Measurements from ENCODE around the gene ADAR. TPM values are rescaled to one million over a fixed set of nuclear protein-coding genes. Genes with fewer than 3 reads are reported as not detected.

ADAR gene
- total and polyA plus RNA-seq, 2 experiments from 2014 or later, result 61.3 to 71.3 TPM

DNA sequence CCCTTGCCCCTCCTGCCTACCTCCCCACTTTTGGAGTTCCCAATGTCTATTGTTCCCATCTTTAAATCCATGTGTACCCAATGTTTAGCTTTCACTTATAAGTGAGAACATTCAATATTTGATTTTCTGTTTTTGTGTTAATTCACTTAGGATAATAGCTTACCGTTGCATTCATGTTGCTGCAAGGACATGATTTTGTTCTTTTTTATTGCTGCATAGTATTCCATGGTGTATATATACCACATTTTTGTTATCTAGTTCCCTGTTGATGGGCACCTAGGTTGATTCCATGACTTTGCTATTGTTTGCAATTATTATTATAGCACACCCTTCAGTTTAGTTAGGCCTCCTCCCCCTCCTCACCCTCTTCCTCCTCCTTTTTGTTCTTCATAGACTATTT lies 33.5 kb upstream of the ADAR start:
- TF ChIP-seq EZH2phosphoT487 (IDR thresholded peaks at IDR 0.05; ENCODE audit: insufficient read depth, low read depth) (no peak), EZH2 (IDR thresholded peaks at IDR 0.05; ENCODE audit: insufficient read depth, poor library complexity, severe bottlenecking) (no peak)
- no peaks in the 10 kb centered on the region for H3F3A ChIP-seq (ENCODE audit: insufficient read depth)
- DNase-seq, result no peak
- H4K20me1 ChIP-seq (ENCODE audit: insufficient read depth), result no peaks in the 10 kb centered on the region
- H3K79me2 ChIP-seq (ENCODE audit: insufficient read depth), result no peaks in the 10 kb centered on the region
- H3K4me3 ChIP-seq, result no peak overlapping the region
- H3K27me3 ChIP-seq (replicated peaks; ENCODE audit: insufficient read depth), result no peaks in the 10 kb centered on the region
- H2AFZ ChIP-seq, result no peak overlapping the region
- no peaks in the 10 kb centered on the region for H3K9me2 ChIP-seq (ENCODE audit: insufficient read depth)
- no peak overlapping the region for H3K4me2 ChIP-seq (ENCODE audit: unreplicated experiment)
- no peaks in the 10 kb centered on the region for H3K4me1 ChIP-seq (ENCODE audit: insufficient read depth)
- H3K9ac ChIP-seq, result no peak overlapping the region
- no peaks in the 10 kb centered on the region for H3K9me3 ChIP-seq (ENCODE audit: low read depth)
- WGBS, 2 experiments (ENCODE audit: low coverage in 1 of 2, low lambda C conversion rate in 2 of 2, missing lambda C conversion rate in 2 of 2), result 57 to 59% methylated on average over 1 of the region's 1 CpG
- H3K27ac ChIP-seq, result no peak overlapping the region
- in situ Hi-C loops (cut with MboI), result no loop called here
- H3K36me3 ChIP-seq (ENCODE audit: low read depth), result no peaks in the 10 kb centered on the region

DNA sequence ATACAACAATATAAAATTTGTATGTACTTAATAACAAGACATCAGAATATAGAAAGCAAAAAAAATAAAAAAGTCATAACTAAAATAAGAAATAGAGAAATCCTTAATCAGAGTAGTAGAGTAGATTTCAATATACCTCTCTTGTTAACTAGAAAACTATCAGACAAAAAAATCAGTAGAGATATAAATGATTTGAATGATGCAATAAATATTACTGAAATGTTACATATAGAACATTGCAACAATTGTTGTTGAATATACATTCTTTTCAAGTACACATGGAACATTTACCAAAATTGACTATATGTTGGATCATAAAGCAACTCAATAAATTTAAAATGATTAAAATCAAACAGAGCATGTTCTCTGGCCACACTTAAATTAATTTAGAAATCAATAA lies 31.9 kb upstream of the ADAR start:
- H3K9me3 ChIP-seq (ENCODE audit: low read depth), result no peaks in the 10 kb centered on the region

DNA sequence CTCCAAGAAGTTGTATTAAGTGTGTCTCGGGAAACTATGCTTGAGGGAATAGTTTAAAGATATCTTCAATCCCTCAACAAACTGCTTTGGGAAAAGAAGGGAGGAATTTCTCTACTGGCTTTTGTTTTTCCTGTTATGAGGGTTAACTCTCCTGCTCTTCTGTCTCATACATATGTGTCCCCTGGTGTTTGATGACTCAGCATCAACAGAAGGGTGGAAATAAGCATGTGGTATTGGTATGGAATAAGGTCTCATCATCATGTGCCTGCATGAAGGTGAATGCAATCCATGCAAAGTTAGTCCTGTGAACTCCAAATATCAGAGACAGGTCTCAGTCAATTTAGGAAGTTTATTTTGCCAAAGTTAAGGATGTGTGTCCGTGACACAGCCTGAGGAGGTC lies 27.2 kb upstream of the ADAR start:
- in situ Hi-C loops (cut with MboI), result no loop called here
- Histone ChIP-seq H2AFZ (no peak overlapping the region), H3K36me3 (ENCODE audit: low read depth) (no peaks in the 10 kb centered on the region), H3K27ac (no peak overlapping the region), H3F3A (ENCODE audit: insufficient read depth) (no peaks in the 10 kb centered on the region), H3K9me2 (ENCODE audit: insufficient read depth) (no peaks in the 10 kb centered on the region), H3K4me1 (ENCODE audit: insufficient read depth) (no peaks in the 10 kb centered on the region), H3K27me3 (replicated peaks; ENCODE audit: insufficient read depth) (peaks cover 16% of the 10 kb centered on the region; the same call in 1 of the 2 replicates), H3K79me2 (ENCODE audit: insufficient read depth) (no peaks in the 10 kb centered on the region), H3K4me3 (no peak overlapping the region), H3K9ac (no peak overlapping the region), H4K20me1 (ENCODE audit: insufficient read depth) (no peaks in the 10 kb centered on the region), H3K4me2 (ENCODE audit: unreplicated experiment) (no peak overlapping the region), H3K9me3 (ENCODE audit: low read depth) (no peaks in the 10 kb centered on the region)
- WGBS, 2 experiments (ENCODE audit: low coverage in 1 of 2, low lambda C conversion rate in 2 of 2, missing lambda C conversion rate in 2 of 2), result 0% methylated on average over 2 of the region's 2 CpGs
- no peak for DNase-seq
- TF ChIP-seq EZH2 (IDR thresholded peaks at IDR 0.05; ENCODE audit: insufficient read depth, poor library complexity, severe bottlenecking) (no peak), EZH2phosphoT487 (IDR thresholded peaks at IDR 0.05; ENCODE audit: insufficient read depth, low read depth) (no peak)

More for the DNA sequence above, 31.9 kb upstream of the ADAR start:
- Histone ChIP-seq H3K27me3 (replicated peaks; ENCODE audit: insufficient read depth) (no peaks in the 10 kb centered on the region), H3F3A (ENCODE audit: insufficient read depth) (no peaks in the 10 kb centered on the region), H3K4me2 (ENCODE audit: unreplicated experiment) (no peak overlapping the region), H3K27ac (no peak overlapping the region), H2AFZ (no peak overlapping the region), H3K9me2 (ENCODE audit: insufficient read depth) (no peaks in the 10 kb centered on the region), H3K9ac (no peak overlapping the region), H3K36me3 (ENCODE audit: low read depth) (no peaks in the 10 kb centered on the region), H4K20me1 (ENCODE audit: insufficient read depth) (no peaks in the 10 kb centered on the region), H3K79me2 (ENCODE audit: insufficient read depth) (no peaks in the 10 kb centered on the region), H3K4me1 (ENCODE audit: insufficient read depth) (no peaks in the 10 kb centered on the region), H3K4me3 (no peak overlapping the region)
- TF ChIP-seq EZH2 (IDR thresholded peaks at IDR 0.05; ENCODE audit: insufficient read depth, poor library complexity, severe bottlenecking), result no peak
- TF ChIP-seq EZH2phosphoT487 (IDR thresholded peaks at IDR 0.05; ENCODE audit: insufficient read depth, low read depth), result no peak
- DNase-seq, result no peak
- in situ Hi-C loops (cut with MboI), result no loop called here

DNA sequence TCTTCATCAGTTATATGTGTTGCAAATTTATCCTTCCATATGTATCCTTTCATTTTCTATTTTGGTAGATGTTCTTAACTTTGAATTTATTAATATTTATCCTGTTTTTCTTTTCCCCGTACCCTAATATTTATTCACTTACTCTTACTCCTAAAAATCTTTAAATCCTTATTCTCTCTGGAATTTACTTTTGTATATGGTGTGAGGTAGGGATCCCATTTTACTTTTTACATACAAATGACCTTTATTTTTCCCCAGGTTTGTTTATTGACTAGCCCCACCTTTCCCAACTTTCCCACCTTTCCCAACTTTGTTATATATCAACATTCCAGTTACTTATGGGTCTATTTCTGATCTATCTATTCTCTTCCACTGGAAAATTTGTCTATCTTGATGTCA lies 21.7 kb upstream of the ADAR start:
- no peak for TF ChIP-seq EZH2phosphoT487 (IDR thresholded peaks at IDR 0.05; ENCODE audit: insufficient read depth, low read depth)
- TF ChIP-seq EZH2 (IDR thresholded peaks at IDR 0.05; ENCODE audit: insufficient read depth, poor library complexity, severe bottlenecking), result no peak
- Histone ChIP-seq H3F3A (ENCODE audit: insufficient read depth) (peaks cover 24% of the 10 kb centered on the region), H3K27me3 (replicated peaks; ENCODE audit: insufficient read depth) (peaks cover 15% of the 10 kb centered on the region; the same call in 1 of the 2 replicates), H3K9me2 (ENCODE audit: insufficient read depth) (no peaks in the 10 kb centered on the region), H4K20me1 (ENCODE audit: insufficient read depth) (no peaks in the 10 kb centered on the region; the same call in 1 of the 2 replicates), H3K4me1 (ENCODE audit: insufficient read depth) (peaks cover 23% of the 10 kb centered on the region), H2AFZ (0 out of 2 replicates have a peak overlapping the region, but pooled peaks have one; percentile 25), H3K4me2 (ENCODE audit: unreplicated experiment) (no peak overlapping the region), H3K27ac (no peak overlapping the region), H3K79me2 (ENCODE audit: insufficient read depth) (peaks cover 25% of the 10 kb centered on the region), H3K36me3 (ENCODE audit: low read depth) (no peaks in the 10 kb centered on the region), H3K9ac (no peak overlapping the region), H3K4me3 (no peak overlapping the region), H3K9me3 (ENCODE audit: low read depth) (no peaks in the 10 kb centered on the region)
- 0% methylated on average over 1 of the region's 1 CpG for WGBS, 2 experiments (ENCODE audit: low coverage in 1 of 2, low lambda C conversion rate in 2 of 2, missing lambda C conversion rate in 2 of 2)
- DNase-seq, result no peak
- in situ Hi-C loops (cut with MboI), result no loop called here
